ENCODE measurements around the gene BORCS5.
A peak's percentile ranks its signal among the peaks of the same experiment; 100 is the strongest.

BORCS5 gene

GRCh38 chr12:12353807-12354206, 3.1 kb upstream of the BORCS5 start:
- DNase-seq = no peak

DNA sequence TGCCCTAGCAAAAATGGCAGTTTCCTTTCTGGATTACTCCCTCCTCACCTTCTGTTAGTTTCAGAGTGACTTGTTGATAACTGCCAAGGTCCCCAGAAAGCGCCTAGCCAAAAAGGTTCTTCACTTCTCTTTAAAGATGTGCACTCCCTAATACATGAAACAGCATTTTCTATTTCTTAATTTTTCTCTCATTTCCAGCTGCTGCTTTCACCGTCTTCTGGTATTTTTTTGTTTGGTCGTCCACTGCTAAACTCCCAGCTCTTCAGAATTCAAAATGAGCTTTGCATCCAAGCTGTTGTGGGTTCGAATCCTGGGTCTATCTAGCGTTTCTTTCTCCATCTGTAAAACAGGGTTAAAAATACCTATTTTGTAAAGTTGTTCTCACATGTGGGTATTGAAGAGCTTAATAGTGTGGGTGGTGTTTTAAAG, 397 bp upstream of the BORCS5 start:
- DNase-seq = no peak

DNA sequence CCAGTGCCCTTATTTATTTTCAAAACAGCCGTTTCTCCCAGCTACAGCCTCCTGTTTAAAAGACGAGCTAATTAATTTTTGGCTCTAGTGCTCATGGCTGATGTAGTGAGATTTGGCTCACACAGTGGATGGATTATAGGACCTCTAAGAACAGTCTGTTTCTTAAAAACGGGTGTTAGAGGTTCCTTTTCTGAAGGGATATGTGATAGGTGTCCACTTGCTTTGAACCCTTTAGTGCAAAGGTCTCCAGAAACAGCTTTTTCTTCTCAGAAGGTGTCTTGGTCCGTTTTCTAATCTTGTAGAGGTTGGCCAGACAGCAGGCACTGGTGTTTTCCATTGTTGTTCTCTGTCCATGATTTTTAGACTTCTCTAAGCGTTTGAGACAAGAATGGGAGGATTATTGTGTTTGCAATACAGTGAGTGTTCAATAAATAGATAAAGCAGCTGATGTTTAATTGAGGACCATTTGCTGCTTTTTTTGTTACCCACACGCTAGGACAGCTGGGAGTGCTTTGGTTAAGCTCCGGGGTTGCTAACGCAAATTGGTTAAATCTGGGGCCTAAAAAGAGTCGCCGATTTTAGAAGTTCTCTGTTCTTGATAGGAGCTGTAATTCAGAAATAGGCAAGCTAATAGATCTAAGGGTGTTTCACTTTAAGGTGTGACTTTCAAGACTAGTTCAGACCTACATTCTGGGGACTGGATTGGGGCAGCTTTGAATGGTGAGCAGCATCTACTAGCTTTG, 1.0 kb downstream of the BORCS5 start:
- peak; percentile 96 for DNase-seq

DNA sequence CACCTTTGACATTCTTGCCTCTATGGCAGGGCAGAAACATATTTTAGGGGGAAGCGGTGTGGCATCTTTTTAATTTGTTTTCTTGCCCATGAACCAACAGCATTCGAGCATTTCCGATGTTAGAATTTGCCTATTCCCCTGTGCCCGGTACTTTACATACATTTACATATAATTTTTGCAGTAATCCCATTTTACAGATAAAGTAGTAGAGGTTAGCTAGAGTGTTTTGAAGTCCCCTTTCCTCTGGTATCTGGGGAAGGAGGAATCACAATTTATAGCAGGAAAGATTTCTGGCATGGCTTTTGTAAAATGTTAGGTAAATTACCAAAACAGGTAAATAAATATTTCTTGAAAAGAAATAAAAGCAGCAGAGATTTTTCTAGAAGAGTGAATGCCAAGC, 1.6 kb downstream of the BORCS5 start:
- no peak for DNase-seq

GRCh38 chr12:12364787-12365445, 8.0 kb downstream of the BORCS5 start:
- no peak for DNase-seq

DNA sequence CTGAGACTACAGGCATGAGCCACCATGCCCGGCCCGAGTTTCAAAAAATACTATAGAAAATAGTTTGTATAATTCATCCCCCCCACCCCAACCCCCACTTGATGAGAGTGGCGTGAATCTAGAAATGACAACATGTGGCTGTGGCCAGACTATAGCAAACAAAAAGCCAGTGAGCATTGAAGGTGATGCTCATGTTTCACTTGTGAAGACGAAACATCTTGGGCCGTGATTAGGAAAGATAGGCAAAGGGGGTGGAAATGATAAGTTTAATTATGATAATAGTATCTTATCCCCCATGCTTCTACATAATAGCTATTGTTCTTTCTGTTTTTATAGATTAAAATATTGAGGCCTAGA, 8.5 kb downstream of the BORCS5 start:
- no peak for DNase-seq

DNA sequence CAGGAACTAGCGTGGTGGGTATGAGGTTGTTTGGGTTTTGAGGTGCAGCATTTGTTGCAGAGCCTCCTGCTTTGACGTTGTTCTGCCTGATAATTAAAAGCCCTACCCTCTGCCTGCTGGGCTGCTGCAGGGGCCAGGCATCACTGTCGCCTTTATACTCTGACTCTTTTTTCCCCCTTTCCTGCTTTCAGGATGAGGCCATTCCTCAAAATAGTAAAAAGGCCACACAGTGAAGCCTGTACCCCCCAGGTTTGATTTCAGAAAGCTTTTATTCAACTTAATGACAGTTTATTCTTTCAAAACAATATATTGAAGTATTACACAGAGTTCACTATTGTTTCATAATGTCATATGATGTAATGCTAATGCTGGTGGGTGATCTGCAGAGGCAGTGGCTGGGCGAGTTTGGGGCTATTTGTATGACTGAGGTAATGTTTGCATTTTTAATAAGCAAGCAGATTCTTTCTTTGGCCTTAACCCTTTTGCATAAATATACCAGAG, 9.1 kb downstream of the BORCS5 start:
- DNase-seq = no peak

DNA sequence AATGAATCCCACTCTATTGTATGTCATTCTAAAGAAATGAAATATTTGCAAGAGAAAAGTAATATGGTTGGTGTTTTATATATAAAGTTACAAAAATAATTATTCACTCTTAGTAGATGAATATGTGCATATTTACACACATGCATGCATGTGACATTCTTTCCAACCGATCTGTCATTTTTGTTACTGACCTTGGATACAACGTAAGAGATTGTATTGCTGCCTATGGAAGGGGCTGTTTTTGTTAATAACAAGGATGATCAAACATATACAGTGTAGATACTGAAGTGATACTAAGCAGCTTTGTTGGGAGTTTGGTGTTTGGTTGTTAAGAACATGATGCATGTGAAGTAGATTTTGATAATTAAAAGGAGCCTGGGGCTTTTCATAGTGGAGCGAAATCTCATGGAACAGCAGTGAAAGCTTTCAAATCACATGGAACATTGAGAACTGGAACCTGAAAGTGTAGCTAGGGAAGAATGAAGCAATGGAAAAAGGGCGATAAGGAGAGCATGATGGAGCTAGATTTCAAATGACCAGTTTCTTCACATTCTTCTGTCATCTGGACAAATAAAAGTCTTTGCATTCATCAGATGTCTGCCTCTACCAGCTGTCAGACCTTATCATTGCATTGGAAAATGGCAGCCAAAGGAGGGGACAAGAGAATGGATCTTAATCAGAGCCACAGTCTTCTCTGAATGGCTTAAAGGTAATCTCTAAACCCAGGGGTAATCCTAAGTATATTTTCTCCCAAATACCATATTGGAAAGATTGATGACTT, 10.0 kb downstream of the BORCS5 start:
- DNase-seq = no peak

DNA sequence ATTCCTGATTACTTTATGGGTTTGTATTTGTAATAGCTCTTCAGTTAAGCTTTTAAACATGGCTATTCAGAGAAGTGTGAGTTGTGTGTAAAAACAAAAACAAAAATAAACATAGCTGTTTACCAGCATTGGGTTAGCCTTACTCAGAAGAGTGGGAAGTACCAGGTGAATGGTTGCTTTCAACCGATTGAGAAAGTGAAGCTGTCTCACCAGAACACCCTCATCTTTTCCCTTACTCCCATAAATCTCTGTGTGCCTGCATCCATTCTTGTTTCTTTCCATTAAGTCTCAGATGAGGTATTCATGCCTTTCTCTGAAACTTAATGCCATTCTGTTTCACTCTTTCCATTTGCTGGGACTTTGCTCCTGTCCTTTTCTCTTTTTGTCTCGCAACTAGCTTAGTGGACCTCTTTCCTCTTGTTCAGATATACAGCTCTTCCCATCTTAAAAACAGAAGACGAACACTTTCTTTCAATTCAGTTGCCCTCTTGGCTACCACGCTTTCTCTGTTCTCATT, 10.7 kb downstream of the BORCS5 start:
- no peak for DNase-seq

DNA sequence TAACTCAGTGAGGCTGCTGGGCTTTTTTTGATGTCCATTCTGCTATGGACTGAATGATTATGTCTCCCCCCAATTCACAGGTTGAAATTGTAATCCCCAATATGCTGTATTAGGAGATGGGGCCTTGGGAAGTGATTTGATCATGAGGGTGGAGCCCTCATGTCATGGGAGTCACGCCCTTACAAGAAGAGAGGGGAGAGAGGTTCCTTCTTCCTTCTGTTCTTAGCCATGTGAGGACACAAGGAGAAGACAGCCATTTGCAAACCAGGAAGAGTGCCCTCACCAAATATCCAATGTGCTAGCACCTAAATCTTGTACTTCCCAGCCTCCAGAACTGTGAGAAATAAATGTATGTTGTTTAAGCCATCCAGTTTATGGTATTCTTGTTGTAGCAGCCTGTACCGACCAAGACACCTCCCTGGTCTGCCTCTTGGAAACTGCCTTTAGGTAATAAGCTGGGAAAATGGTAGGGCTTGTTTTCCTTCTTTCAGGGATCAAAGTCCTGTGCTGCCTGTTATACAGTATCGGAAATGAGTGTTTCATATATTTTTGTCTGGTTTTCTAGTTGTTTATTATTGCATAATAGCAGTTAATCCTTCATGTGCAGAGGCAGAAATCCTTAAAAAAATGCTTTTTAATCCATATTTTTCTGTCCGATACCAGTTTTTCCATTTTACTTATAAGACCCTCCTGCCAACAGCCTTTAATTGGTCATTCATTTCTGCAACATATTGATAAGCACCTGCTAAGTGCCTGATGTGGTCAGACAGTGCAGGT, 16.3 kb downstream of the BORCS5 start:
- no peak for DNase-seq

DNA sequence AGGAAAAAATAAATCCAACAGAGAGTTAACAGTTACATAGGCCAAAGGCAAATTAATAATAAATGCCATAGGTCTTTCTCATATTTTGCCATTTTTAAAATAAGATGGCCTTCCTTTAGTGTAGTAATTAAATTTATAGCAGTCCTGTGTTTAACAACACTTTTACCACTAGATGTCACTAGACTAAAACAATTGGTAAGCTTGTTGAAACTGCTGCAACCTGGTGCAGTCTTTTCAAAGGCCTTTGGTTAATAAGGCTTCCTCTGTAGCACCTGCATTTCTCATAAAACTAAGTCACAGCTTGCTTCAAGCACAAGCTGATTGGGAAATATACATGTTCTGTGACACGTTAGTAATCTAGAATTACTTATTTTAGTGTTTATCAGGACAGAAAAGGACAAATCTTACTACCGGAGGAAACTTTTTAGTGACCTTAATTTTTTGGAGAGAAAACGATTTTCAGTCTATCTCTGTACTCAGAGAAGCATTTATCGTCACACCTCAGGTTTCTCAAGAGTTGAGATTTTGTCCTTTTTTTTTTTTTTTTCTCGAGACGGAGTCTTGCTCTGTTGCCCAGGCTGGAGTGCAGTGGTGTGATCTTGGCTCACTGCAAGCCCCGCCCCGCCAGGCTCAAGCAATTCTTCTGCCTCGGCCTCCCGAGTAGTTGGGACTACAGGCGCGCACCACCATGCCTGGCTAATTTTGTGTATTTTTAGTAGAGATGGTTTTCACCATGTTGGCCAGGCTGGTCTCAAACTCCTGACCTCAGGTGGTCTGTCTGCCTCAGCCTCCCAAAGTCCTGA, 20.0 kb downstream of the BORCS5 start:
- peak; percentile 91 for DNase-seq

DNA sequence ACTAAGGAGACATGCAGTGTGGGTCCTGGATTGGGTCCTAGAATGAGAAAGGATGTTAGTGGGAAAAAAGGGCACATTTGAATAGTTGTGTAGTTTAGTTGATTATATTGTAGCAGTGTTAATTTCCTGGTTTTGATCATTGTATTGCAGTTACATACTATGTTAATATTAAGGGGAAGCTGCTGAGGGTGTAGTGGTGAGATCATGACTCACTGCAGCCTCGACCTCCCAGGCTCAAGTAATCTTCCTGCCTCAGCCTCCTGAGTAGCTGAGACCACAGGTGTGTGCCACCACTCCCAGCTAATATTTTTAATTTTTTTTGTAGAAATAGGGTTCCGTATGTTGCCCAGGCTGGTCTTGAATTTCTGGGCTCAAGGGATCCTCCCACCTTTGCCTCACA, 21.7 kb downstream of the BORCS5 start:
- no peak for DNase-seq

GRCh38 chr12:12379831-12380730, 23.2 kb downstream of the BORCS5 start:
- no peak for DNase-seq

DNA sequence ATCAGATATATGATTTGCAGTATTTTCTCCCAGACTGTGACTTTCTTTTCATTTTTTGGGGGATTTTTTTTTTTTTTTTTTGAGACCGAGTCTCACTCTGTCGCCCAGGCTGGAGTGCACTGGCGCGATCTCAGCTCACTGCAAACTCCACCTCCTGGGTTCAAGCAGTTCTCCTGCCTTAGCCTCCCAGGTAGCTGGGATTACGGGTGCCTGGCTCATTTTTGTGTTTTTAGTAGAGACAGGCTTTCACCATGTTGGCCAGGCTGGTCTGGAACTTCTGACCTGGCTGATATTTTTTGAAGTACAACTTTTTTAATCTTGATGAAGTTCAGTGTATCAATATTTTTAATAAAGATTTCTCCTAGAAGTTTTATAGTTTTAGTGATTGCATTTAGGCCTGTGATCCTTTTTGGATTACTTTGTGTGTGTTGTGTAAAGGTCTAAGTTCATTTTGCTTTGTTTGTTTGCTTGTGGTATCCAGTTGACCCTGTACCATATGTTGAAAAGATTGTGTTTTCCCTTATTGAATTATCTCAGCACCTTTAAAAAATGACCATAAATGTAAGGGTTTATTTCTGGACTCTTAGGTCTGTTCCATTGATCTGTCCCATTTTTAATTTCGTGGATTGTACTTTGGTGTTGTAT, 24.2 kb downstream of the BORCS5 start:
- no peak for DNase-seq

DNA sequence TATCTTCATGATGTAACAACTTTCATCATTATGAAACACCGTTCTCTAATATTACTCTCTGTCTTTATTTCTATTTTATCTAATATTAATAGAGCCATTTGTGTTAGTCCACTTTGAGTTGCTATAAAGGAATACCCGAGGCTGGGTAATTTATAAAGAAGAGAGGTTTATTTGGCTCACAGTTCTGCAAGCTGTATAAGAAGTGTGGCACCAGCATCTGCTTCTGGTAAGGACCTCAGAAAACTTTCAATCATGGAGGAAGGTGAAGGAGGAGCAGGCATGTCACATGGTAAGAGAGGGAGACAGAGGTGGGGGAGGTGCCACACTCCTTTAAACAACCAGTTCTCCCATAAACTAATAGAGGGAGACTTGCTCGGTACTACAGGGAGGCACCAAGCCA, 25.1 kb downstream of the BORCS5 start:
- no peak for DNase-seq

- DNase-seq = no peak
These were observed 27.9 kb downstream of the BORCS5 start for GRCh38 chr12:12384571-12385340.

- DNase-seq = no peak
These were observed 30.6 kb downstream of the BORCS5 start for GRCh38 chr12:12387501-12387900.

- no peak for DNase-seq
These were observed 35.5 kb downstream of the BORCS5 start for GRCh38 chr12:12392413-12392812.

GRCh38 chr12:12393171-12393570, 36.3 kb downstream of the BORCS5 start:
- DNase-seq = no peak
